Skeletal muscle satellite cell (primary cell): ENCODE results near the gene KBTBD13.
"Not testable (repeated sequence)": the region's sequence is repeated elsewhere in the genome, so short reads cannot be mapped to it uniquely, and the experiment has no call there.

Source experiments
- H3K27me3 ChIP-seq: 2 replicates; pipeline ENCODE4 v1.7.0; 2013; ENCODE audit warnings: low read length; ENCODE audit not compliant: control insufficient read depth, insufficient read depth
- H3K36me3 ChIP-seq: 2 replicates; pipeline ENCODE4 v1.7.0; 2013; ENCODE audit warnings: mild to moderate bottlenecking, control low read depth, low read length; ENCODE audit not compliant: insufficient read depth
- H3K4me1 ChIP-seq: 2 replicates; pipeline ENCODE4 v1.7.0; 2013; ENCODE audit warnings: low read length; ENCODE audit not compliant: control insufficient read depth, insufficient read depth
- H3K4me2 ChIP-seq: 2 replicates; pipeline ENCODE4 v1.7.0; 2013; ENCODE audit warnings: mild to moderate bottlenecking, low read length
- H3K4me3 ChIP-seq: 2 replicates; pipeline ENCODE4 v1.7.0; 2013; ENCODE audit warnings: low read length
- H3K9ac ChIP-seq: 2 replicates; pipeline ENCODE4 v1.7.0; 2013; ENCODE audit warnings: mild to moderate bottlenecking, low read depth, low read length, moderate library complexity
- H3K9me3 ChIP-seq: replicated peaks from 2 replicates; pipeline ENCODE4 v1.7.0; 2013; ENCODE audit warnings: mild to moderate bottlenecking, control low read depth, low read length

Gene KBTBD13

DNA sequence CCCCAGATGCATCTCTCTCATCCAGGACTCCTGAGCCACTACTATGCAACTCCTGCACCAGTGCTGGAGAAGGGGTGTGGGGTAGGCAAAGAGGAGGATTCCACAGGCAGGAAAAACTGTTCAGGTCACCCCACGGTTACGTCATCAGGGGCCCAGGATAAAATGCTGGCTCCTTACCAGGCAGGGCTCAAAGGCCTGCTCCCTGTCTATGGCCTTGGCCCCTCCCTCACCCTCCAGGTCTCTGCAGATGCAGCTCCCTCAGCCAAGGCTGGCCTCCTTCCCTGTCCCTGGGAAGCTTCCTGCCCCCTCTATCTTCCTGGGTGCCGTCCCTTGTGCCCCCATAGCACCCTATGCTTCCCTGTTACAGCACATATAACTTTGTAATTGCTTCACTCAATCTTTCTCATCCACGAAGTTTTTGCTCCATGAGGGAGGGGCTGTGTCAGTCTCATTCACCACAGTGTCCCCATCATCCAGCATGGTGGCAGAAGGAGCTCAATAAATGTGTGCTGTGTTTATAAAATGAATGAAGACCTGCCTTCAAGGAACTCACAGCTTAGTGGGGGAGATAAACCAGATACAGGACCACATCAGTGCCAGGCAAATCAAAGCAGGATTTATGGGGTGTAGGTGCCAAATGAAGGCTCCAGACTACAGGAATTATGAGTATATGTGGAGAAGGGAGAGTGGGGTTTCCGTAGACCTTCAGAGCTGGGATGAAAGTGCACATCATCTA lies 18.6 kb downstream of the KBTBD13 start:
- Histone ChIP-seq H3K4me2 (no peak overlapping the region), H3K27me3 (no peaks in the 10 kb centered on the region), H3K4me3 (no peak overlapping the region), H3K36me3 (peaks cover 30% of the 10 kb centered on the region), H3K9ac (no peak overlapping the region), H3K9me3 (no peaks in the 10 kb centered on the region), H3K4me1 (no peaks in the 10 kb centered on the region)

DNA sequence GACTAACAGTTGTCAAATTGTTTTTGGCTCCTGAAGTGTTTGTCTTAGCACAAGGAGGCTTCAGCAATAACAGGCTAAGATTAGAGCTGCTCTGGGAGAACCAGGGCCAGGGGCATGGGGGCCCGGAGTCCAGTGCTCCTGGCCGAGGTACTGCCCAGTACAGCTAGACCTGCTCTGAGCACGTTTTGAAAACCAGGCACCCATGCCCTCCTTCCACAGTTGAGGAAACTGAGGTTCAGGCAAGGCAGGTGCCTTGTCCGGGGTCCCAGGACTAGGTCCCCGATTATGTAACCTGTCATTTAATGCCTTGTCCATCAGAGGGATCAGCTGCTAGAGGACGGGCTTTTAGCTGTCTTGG lies 19.2 kb downstream of the KBTBD13 start:
- Histone ChIP-seq H3K36me3 (peaks cover 35% of the 10 kb centered on the region), H3K9ac (no peak overlapping the region), H3K9me3 (no peaks in the 10 kb centered on the region), H3K4me1 (no peaks in the 10 kb centered on the region), H3K27me3 (no peaks in the 10 kb centered on the region), H3K4me2 (no peak overlapping the region), H3K4me3 (no peak overlapping the region)

DNA sequence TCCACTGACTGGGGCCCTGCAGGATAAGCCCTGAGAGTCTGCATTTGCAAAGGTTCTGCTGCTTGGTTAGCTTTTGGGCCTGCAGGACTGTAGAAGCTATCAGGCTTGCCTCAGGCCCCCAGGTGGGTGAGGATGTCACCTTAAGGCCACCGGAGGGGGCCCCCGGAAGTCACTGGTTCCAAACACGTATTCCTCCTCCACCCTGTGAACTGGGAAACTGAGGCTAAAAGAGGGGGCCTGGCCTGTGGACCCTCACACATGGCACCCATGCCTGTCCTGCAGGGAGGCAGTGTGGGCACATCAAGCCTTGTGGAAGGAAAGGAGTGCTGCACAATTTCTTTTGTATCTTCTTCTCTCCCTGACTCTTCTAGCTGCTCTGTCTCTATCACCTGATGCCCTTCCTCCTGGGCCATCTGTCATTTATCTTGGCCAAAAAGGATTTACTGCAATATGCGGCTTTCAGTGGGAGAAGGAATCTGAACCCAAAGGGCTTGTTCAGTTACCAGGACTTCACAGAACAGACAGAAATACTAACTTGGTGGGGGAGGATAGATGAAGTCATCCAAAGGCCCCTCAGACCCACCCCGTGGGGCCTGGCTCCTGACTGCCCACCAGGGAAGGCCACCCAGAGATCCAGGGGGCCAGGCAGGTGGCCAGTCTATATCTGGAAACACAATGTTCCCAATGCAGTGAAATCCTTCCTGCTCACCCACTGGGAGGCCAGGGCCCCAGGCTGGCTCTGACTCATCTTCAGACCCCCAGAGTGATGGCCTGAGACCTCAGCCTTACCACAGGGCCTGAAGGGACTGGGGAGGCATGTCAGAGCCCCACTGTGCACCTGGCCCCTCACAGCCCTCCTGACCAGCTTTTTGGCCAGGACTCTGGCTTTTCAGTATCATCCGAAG lies 20.2 kb downstream of the KBTBD13 start:
- Histone ChIP-seq H3K4me2 (no peak overlapping the region), H3K9me3 (no peaks in the 10 kb centered on the region), H3K27me3 (no peaks in the 10 kb centered on the region), H3K4me1 (no peaks in the 10 kb centered on the region), H3K4me3 (no peak overlapping the region), H3K36me3 (peaks cover 42% of the 10 kb centered on the region), H3K9ac (no peak overlapping the region)

DNA sequence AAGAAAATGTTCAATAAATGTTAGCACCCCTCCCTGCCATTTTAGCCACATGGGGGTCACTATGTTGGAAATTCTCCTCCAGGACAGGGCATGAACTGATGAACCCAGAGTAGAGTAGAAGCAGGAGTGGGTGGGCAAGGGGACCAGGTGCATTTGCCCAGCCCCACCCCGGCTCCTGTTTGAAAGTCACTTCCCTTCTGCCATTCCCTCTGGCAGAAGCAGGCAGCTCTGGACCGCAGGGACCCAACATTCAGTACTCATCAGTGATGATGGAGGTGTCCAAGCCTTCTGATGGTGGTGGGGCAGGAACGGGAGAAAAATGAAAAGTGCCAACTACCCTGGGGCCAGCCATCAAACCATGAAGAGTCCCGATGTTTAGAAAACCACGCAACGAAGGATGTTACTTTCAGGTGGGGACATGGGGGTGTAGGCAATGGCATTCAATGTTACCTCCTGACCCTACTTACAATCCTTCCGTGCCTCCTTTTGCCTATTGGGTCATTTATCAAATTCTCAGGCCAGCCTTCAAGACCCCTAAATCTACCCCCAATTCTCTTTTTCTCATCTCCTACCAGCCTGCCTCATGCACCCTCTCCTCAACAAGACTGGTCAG lies 21.2 kb downstream of the KBTBD13 start:
- Histone ChIP-seq H3K36me3 (peaks cover 46% of the 10 kb centered on the region), H3K4me1 (no peaks in the 10 kb centered on the region), H3K9me3 (no peaks in the 10 kb centered on the region), H3K4me3 (no peak overlapping the region), H3K4me2 (no peak overlapping the region), H3K9ac (no peak overlapping the region), H3K27me3 (no peaks in the 10 kb centered on the region)

DNA sequence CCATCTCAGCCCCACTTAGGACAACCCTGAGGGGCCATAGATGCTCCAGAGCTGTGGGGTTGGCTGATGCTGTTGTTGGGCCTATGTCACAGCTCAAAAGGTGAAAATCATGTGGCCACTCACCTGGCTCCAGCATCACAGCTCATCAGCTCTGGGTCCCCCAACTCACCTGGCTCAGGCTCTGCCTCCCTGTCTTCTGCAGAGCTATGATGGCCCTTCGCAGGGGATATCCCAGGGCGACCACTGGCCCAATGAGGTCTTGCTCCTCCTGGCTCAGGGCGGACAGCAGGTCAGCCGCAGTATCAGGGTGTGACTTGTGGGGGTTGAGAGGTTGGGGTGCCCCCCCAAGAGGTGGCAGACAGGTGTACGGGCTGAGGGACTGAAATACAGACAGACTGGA lies 22.8 kb downstream of the KBTBD13 start:
- H3K9me3 ChIP-seq = no peaks in the 10 kb centered on the region
- no peak overlapping the region for H3K4me2 ChIP-seq
- H3K4me3 ChIP-seq = no peak overlapping the region
- peaks cover 45% of the 10 kb centered on the region for H3K36me3 ChIP-seq
- no peaks in the 10 kb centered on the region for H3K27me3 ChIP-seq
- no peaks in the 10 kb centered on the region for H3K4me1 ChIP-seq
- no peak overlapping the region for H3K9ac ChIP-seq

DNA sequence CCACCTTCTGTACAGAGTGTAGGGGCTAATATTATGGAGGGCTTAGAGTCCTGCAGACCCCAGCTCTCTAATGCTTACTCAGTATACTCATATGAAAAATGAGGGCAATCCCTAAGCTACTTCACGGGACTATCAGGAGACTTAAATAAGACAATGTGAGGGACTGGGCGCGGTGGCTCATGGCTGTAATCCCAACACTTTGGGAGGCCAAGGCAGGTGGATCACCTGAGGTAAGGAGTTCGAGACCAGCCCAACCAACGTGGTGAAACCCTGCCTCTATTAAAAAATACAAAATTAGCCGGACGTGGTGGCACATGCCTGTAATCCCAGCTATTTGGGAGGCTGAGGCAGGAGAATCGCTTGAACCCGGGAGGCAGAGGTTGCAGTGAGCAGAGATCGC lies 23.3 kb downstream of the KBTBD13 start:
- H3K36me3 ChIP-seq = peaks cover 45% of the 10 kb centered on the region
- not testable (repeated sequence) for H3K4me3 ChIP-seq

DNA sequence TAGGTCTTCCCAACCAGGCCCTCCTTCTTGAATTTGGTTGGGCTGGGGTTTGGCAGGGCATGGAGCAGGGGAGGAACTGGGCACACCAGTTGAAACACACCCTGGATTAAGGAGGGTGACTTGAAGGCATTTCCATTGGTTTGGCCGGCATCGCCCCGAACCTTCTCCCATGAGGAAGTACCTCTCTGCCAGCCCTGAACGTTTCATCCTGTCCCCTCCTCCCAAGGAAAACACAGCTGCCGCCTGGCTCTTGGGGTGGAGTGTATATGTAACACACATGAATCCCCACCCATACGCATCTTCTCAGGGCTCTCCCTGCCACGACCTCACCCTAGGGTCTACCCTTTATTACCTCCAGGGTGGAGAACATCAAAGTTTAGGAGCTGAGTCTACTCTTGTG lies 23.9 kb downstream of the KBTBD13 start:
- H3K36me3 ChIP-seq = peaks cover 46% of the 10 kb centered on the region

More for the DNA sequence above, 23.3 kb downstream of the KBTBD13 start:
- not testable (repeated sequence) for H3K9ac ChIP-seq, H3K4me1 ChIP-seq, H3K9me3 ChIP-seq, H3K27me3 ChIP-seq, H3K4me2 ChIP-seq

DNA sequence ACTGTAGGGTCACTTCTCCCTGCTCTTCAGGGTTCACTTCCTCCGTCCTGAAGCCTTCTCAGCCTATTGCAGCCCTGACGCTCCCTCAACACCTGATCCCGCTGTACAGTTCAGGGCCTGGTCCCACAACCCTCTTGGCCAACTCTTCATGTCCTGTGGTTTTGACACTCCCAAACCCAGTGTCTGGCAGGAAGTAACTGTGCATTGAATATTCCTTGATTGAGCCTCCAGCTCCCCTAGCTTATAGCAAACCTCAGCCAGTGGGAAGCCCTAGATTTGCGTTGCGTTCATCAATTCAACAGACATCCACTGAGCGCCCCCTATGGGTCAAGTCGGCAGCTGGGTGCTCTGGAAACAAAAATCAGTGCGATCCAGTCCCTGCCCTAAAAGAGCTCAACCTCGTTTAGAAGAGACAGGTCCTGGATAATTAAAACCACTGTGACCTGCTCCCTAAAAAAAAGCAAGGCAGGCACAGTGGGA lies 24.9 kb downstream of the KBTBD13 start:
- H3K9me3 ChIP-seq = no peaks in the 10 kb centered on the region
- no peaks in the 10 kb centered on the region for H3K4me1 ChIP-seq
- H3K4me3 ChIP-seq = no peak overlapping the region
- peaks cover 54% of the 10 kb centered on the region for H3K36me3 ChIP-seq
- H3K9ac ChIP-seq = no peak overlapping the region
- no peaks in the 10 kb centered on the region for H3K27me3 ChIP-seq
- H3K4me2 ChIP-seq = no peak overlapping the region

More for the DNA sequence above, 23.9 kb downstream of the KBTBD13 start:
- Histone ChIP-seq H3K9ac (no peak overlapping the region), H3K4me1 (no peaks in the 10 kb centered on the region), H3K27me3 (no peaks in the 10 kb centered on the region), H3K9me3 (no peaks in the 10 kb centered on the region), H3K4me3 (no peak overlapping the region), H3K4me2 (no peak overlapping the region)

DNA sequence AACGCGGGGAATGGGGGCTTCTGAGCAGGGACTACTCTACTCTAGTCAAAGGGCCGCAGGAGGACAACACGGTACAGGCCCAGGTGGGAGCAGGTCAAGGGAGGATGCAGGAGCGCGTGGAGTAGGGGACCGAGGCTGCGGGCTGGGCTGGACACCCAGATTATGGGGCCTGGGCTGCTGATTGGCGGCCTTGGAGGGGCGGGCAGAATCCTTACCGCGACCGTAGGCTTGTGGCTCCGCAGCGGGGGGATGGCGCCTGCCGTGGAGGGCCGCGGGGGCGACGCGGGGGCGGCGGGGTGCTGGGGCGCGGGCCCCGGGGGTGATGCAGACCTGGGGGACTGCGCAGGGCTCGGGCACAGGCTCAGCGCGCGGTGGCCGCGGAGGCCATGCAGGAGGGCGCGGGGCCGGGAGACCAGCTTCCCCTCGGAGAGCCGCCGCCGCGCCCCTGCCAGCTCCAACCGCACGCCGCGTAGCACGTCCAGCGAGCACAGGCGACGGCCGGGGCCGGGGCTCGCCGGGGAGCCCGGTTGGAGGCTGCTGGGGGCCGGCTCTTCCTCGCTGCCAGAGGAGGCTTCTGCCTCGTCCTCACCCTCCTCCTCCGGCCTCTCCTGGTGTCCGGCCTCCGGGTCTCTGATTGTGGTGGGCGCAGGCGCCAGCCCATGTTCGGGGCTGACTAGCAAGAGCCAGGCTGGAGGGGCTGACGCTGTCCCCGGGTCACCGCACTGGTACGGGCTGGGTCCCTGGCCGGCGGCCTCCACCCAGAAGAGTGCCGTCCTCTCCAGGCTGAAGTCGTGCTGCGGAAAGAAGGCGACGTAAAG lies 25.6 kb downstream of the KBTBD13 start:
- Histone ChIP-seq H3K4me2 (no peak overlapping the region), H3K9me3 (no peaks in the 10 kb centered on the region), H3K4me3 (no peak overlapping the region), H3K9ac (no peak overlapping the region), H3K4me1 (no peaks in the 10 kb centered on the region), H3K27me3 (no peaks in the 10 kb centered on the region), H3K36me3 (peaks cover 52% of the 10 kb centered on the region)

DNA sequence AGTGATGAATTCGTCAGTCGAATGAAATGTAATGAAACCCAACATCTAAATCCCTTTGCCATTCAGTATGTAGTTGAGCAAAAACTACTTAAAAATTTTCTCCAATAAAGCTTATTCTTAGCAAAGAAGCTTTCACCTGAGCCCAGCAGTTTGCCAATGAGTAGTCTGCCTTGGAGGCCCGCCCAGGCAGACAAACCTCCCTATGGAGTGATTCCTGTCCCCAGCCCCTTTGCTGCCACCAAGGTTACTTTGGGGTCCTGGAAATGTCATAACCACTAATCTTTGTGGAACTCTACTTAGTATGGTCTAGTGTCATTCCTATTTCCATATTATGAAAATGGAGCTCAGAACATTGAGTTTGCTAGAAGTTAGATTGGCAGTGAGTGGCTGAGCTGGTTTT lies 26.4 kb downstream of the KBTBD13 start:
- H3K36me3 ChIP-seq = peaks cover 44% of the 10 kb centered on the region

DNA sequence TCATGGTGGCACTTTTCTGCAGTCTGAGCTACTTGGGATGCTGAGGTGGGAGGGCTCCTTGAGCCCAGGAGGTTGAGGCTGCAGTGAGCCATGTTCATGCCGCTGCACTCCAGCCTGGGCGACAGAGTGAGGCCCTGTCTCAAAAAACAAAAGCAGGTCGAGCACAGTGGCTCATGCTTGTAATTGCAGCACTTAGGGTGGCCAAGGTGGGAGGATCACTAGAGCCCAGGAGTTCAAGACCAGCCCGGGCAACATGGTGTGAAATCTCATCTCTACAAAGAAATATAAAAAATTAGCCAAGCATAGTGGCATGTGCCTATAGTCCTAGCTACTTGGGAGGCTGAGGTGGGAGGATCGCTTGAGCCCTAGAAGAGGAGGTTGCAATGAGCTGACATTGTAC lies 28.5 kb downstream of the KBTBD13 start:
- Histone ChIP-seq H3K4me2 (no peak overlapping the region), H3K36me3 (peaks cover 28% of the 10 kb centered on the region), H3K9me3 (no peaks in the 10 kb centered on the region), H3K4me3 (no peak overlapping the region), H3K9ac (no peak overlapping the region), H3K27me3 (no peaks in the 10 kb centered on the region), H3K4me1 (no peaks in the 10 kb centered on the region)

More for the DNA sequence above, 26.4 kb downstream of the KBTBD13 start:
- Histone ChIP-seq H3K4me3 (no peak overlapping the region), H3K9ac (no peak overlapping the region), H3K4me2 (no peak overlapping the region), H3K9me3 (no peaks in the 10 kb centered on the region), H3K4me1 (no peaks in the 10 kb centered on the region), H3K27me3 (no peaks in the 10 kb centered on the region)
